Activated CD4-positive, alpha-beta T cell treated with anti-CD3 and anti-CD28 coated beads, Interleukin-2, amount 10 ng/mL, durations not matched to agents 24 days and 14 days (primary cell): ENCODE measurements around the gene PRCP. TPM values are rescaled to one million over a fixed set of nuclear protein-coding genes. Genes with fewer than 3 reads are reported as not detected.
A peak's percentile ranks its signal among the peaks of the same experiment; 100 is the strongest.

Experiments
- DNase-seq: peaks from one replicate; pipeline ENCODE4 v3.0.0; 2022
- H3K27ac Mint-ChIP-seq: one replicate; pipeline ENCODE4 v1.8.0; 2022; ENCODE audit warnings: mild to moderate bottlenecking, mixed read lengths
- H3K27me3 Mint-ChIP-seq: one replicate; pipeline ENCODE4 v1.8.0; 2022; ENCODE audit warnings: mixed read lengths
- H3K36me3 Mint-ChIP-seq: one replicate; pipeline ENCODE4 v1.8.0; 2022; ENCODE audit warnings: low read depth, mild to moderate bottlenecking, mixed read lengths
- H3K4me1 Mint-ChIP-seq: one replicate; pipeline ENCODE4 v1.8.0; 2021; ENCODE audit warnings: mixed read lengths
- H3K4me3 Mint-ChIP-seq: one replicate; pipeline ENCODE4 v1.8.0; 2022; ENCODE audit warnings: mild to moderate bottlenecking, moderate library complexity, mixed read lengths
- H3K9me3 Mint-ChIP-seq: one replicate; pipeline ENCODE4 v1.8.0; 2021; ENCODE audit warnings: mixed read lengths
- intact Hi-C: fragments of 100-400 bp; cut with micrococcal nuclease; formaldehyde crosslinking; loops from one replicate; pipeline ENCODE4 v1.15.1; 2023
- total RNA-seq: library from RNA; stranded (reverse); gene quantifications from 2 replicates; pipeline ENCODE4 v1.2.3, GENCODE V29; 2022

PRCP gene
- total RNA-seq, 1 donor from 2014 or later, result 20.6 TPM

DNA sequence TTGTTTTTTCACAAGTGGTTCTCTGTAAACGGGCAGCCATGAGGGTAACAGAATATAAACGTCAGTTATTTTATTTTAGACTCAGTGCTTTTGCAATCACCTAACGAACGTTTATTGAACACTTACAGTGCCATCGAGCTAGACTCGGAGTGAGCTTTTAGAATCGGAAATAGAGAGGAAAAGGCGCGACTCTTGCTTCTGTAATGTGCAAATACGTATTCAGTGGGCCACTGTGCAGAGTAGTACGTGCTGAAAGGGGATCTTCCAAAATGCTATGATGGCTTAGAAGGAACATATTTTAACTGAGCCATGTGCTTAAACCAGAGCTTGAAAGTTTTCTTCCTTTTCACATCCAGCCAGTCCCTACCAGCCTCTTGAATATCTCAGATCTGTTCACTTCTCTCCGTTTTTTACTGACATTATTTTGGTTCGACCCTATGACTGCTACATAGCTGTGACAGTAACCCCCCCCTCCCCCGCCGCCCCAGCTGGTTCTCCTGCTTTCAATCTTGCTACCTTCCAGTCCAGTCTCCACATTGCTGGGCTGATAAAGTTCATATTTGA lies 1.8 kb upstream of the PRCP start:
- no peaks in the 10 kb centered on the region for H3K27me3 Mint-ChIP-seq
- no peaks in the 10 kb centered on the region for H3K36me3 Mint-ChIP-seq
- peaks cover 51% of the 10 kb centered on the region for H3K4me1 Mint-ChIP-seq
- no peak for DNase-seq
- H3K27ac Mint-ChIP-seq, result peak overlapping the region; percentile 100
- H3K4me3 Mint-ChIP-seq, result peak overlapping the region; percentile 92
- intact Hi-C loops, result loop anchor here (1.0 to 5.0 kb wide), 9 partner anchors 19 to 384 kb away; partner anchors contain the start of genes ANKRD42, CCDC90B and RAB30
- H3K9me3 Mint-ChIP-seq, result no peaks in the 10 kb centered on the region

DNA sequence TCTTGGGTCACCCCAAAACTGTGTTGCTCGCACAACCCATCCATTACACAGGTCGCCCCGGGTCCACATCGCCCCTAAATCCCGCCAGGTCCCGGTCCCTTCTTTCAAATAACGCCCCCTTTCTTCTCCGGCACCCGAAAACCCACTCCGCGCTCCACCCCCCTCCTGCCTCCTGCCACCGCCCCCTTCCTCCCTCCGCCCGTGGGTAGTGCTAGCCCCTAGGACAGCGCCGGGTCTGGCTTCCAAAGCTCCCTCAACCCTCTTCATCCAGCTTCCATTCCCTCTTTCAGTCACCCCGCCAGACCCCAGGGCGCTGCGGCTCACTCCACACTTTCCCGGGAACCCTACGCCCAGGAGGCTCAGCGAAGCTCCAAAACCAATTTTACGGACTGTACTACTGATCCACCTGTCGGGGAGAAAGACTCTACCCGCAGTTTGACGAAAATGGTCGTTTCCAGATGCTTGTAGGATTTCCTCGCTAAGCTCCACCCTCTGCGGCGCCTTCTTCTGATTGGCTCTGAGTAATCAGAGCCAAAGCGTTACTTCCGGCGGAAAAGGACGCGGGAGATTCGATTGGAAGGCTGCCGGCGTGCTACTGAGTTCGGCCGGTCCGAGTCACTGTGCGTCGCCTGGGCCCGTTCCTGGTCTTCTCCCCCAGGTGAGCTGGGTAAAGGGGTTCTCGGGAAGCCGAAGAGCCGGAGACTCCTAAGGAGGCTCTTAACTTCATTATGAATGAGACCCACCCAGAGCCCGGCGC lies 1.1 kb upstream of the PRCP start, which contains the start of gene DDIAS:
Gene DDIAS, plus strand, starts transcription at position 572 of the 757 bp plus-strand sequence. CDS start 13,003 bp downstream, outside the sequence.
- Mint-ChIP-seq H3K4me1 (peaks cover 48% of the 10 kb centered on the region), H3K27ac (peak within 1 kb of the TSS; percentile 100), H3K9me3 (no peaks in the 10 kb centered on the region), H3K27me3 (no peaks in the 10 kb centered on the region), H3K4me3 (peak within 1 kb of the TSS; percentile 92), H3K36me3 (peaks cover 2% of the 10 kb centered on the region)
- DNase-seq, result peak; percentile 98
- intact Hi-C loops, result loop anchor here (1.0 to 5.0 kb wide), 9 partner anchors 19 to 385 kb away; partner anchors contain the start of genes ANKRD42, CCDC90B and RAB30

- Mint-ChIP-seq H3K4me1 (peaks cover 53% of the 10 kb centered on the region), H3K4me3 (peak overlapping the region; percentile 92), H3K27ac (peak overlapping the region; percentile 100), H3K36me3 (peaks cover 2% of the 10 kb centered on the region), H3K9me3 (no peaks in the 10 kb centered on the region), H3K27me3 (no peaks in the 10 kb centered on the region)
- intact Hi-C loops, result loop anchor here (1.0 to 5.0 kb wide), 6 partner anchors 21 to 107 kb away; no protein-coding TSS in a partner anchor
- DNase-seq, result no peak
Observed at GRCh38 chr11:82899957-82900276, 313 bp downstream of the PRCP start.

DNA sequence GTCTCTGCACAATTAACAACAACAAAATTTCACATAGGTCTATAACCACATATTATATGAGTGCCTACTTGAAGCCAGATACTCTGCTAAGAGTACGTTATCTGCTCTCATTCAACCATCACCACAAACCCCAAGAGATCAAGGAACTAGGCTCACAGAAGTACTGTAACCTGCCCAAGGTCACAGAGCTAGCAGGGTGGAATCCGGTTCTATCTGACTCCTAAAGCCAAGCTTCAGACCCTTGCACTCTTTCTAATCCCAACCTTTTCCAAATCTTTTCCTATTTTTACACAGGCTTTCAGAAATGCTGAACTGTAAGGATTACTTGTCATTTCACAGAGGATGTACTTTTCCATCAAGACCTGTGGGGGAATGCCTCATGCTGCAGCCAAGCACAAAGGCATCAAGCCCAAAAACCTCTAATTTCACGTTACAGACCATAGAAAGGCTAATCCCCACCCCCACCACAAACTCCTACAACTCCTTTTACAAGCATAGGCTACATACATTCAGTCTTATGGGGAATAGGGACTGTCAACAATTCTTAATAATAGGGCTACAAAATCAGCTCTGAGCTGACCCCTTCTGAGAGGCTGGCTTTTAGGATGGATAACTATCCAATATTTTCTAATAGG lies 927 bp downstream of the PRCP start:
- no peaks in the 10 kb centered on the region for H3K9me3 Mint-ChIP-seq
- intact Hi-C loops, result no loop called here

DNA sequence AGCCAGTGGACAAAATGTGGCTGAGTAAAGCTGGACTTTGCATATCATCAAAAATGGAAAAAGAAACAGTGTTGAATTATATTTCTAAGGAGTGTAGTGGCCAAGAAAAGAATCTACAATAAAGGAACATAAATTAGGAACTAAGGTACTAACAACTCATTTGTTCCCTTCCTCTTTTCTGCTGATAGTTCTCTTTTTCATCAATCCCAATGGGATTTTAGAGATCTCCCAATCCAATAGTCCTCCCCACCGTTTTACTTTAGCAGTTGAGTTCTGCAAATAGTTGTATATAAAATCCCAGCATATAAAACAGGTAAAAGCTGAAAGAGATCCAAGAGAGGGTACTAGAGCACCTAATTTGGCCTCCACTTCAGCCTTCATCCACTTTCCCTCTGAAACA lies 2.0 kb downstream of the PRCP start:
- Mint-ChIP-seq H3K4me1 (peaks cover 43% of the 10 kb centered on the region), H3K27me3 (no peaks in the 10 kb centered on the region), H3K27ac (no peak overlapping the region), H3K36me3 (peaks cover 2% of the 10 kb centered on the region), H3K9me3 (no peaks in the 10 kb centered on the region), H3K4me3 (no peak overlapping the region)
- DNase-seq, result no peak
- intact Hi-C loops, result no loop called here

More for the DNA sequence above, 927 bp downstream of the PRCP start:
- H3K27me3 Mint-ChIP-seq, result no peaks in the 10 kb centered on the region
- peak; percentile 76 for DNase-seq
- peak overlapping the region; percentile 92 for H3K4me3 Mint-ChIP-seq
- H3K36me3 Mint-ChIP-seq, result peaks cover 2% of the 10 kb centered on the region
- peaks cover 53% of the 10 kb centered on the region for H3K4me1 Mint-ChIP-seq
- peak overlapping the region; percentile 100 for H3K27ac Mint-ChIP-seq

GRCh38 chr11:82896183-82896582 lies 4.0 kb downstream of the PRCP start:
- Mint-ChIP-seq H3K4me3 (no peak overlapping the region), H3K27ac (no peak overlapping the region), H3K9me3 (no peaks in the 10 kb centered on the region), H3K27me3 (no peaks in the 10 kb centered on the region), H3K36me3 (peaks cover 2% of the 10 kb centered on the region), H3K4me1 (peaks cover 30% of the 10 kb centered on the region)
- intact Hi-C loops, result no loop called here
- DNase-seq, result no peak

- intact Hi-C loops, result no loop called here
- Mint-ChIP-seq H3K9me3 (no peaks in the 10 kb centered on the region), H3K27ac (no peak overlapping the region), H3K27me3 (no peaks in the 10 kb centered on the region), H3K36me3 (peaks cover 2% of the 10 kb centered on the region), H3K4me1 (peaks cover 27% of the 10 kb centered on the region), H3K4me3 (no peak overlapping the region)
- DNase-seq, result no peak
Observed at GRCh38 chr11:82895437-82896091, 4.7 kb downstream of the PRCP start.

- H3K36me3 Mint-ChIP-seq, result peaks cover 2% of the 10 kb centered on the region
- H3K9me3 Mint-ChIP-seq, result no peaks in the 10 kb centered on the region
- H3K4me3 Mint-ChIP-seq, result no peak overlapping the region
- peaks cover 10% of the 10 kb centered on the region for H3K4me1 Mint-ChIP-seq
- no peak overlapping the region for H3K27ac Mint-ChIP-seq
- intact Hi-C loops, result no loop called here
- DNase-seq, result no peak
- H3K27me3 Mint-ChIP-seq, result no peaks in the 10 kb centered on the region
Observed at GRCh38 chr11:82892611-82893169, 7.5 kb downstream of the PRCP start.

DNA sequence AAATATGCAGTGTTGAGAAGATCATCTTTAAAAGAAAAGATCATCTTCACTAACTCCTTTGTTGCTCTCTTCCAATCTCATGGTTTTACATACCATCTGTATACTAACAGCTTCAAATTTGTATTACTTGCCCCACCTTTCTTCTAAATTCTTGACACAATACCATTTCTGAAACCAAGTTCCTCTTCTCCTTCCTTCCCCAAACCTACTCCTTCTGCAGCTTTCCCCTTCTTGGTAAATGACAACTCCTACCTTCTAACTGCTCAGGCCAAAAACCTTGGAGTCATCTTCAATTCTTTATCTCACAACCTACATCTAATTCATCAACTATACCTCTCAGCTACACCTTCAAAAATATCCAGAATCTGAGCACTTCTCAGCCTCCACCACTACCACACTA lies 9.3 kb downstream of the PRCP start:
- peaks cover 5% of the 10 kb centered on the region for H3K4me1 Mint-ChIP-seq

DNA sequence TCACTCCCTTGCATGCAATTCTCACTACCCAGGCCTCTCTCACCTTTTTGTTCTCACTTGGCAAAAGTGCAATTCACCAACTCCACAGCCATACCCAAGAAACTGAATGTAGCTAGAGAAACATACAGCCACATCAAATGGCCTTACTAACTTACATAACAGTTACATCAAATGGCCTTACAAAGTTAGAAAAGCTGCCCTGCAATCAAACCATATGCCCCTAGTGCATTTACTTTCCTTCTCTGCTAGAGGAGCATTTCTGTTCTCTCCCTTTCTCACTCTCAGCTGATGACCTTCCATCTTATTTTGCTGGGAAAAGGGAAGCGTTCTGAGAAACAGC lies 10.3 kb downstream of the PRCP start:
- H3K4me3 Mint-ChIP-seq, result no peak overlapping the region
- intact Hi-C loops, result no loop called here
- H3K36me3 Mint-ChIP-seq, result no peaks in the 10 kb centered on the region
- H3K9me3 Mint-ChIP-seq, result no peaks in the 10 kb centered on the region
- no peaks in the 10 kb centered on the region for H3K4me1 Mint-ChIP-seq
- no peak overlapping the region for H3K27ac Mint-ChIP-seq
- no peak for DNase-seq
- H3K27me3 Mint-ChIP-seq, result no peaks in the 10 kb centered on the region

More for the DNA sequence above, 9.3 kb downstream of the PRCP start:
- Mint-ChIP-seq H3K36me3 (no peaks in the 10 kb centered on the region), H3K4me3 (no peak overlapping the region), H3K27me3 (no peaks in the 10 kb centered on the region), H3K27ac (no peak overlapping the region), H3K9me3 (no peaks in the 10 kb centered on the region)
- intact Hi-C loops, result no loop called here
- DNase-seq, result no peak

- Mint-ChIP-seq H3K27me3 (no peaks in the 10 kb centered on the region), H3K4me3 (no peak overlapping the region), H3K9me3 (no peaks in the 10 kb centered on the region), H3K4me1 (no peaks in the 10 kb centered on the region), H3K36me3 (no peaks in the 10 kb centered on the region), H3K27ac (no peak overlapping the region)
- intact Hi-C loops, result no loop called here
- DNase-seq, result no peak
Observed at GRCh38 chr11:82889133-82890001, 10.9 kb downstream of the PRCP start.

DNA sequence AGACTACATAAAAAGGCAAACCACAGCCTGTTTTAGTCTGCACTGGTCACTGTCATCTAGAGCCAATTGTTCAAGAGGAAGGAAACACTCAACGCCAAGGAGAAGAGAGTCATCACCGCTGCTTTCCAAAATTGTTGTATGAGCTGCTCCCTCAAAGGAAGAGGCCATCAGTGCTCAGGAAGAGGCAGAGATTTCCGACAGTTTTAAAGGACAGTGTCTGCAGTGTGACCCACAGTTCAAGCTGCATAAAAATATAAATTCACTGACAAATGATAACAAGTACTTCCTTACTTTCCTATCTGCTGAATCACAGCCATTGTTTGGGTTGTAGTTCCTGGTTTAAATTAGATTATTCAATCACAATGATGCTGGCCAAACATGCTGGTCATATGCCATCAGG lies 16.4 kb downstream of the PRCP start:
- intact Hi-C loops, result no loop called here
- Mint-ChIP-seq H3K36me3 (peaks cover 6% of the 10 kb centered on the region), H3K4me3 (no peak overlapping the region), H3K9me3 (no peaks in the 10 kb centered on the region), H3K27ac (no peak overlapping the region), H3K27me3 (no peaks in the 10 kb centered on the region), H3K4me1 (no peaks in the 10 kb centered on the region)
- DNase-seq, result no peak
